ENCODE measurements around the gene PAK4. TPM values are rescaled to one million over a fixed set of nuclear protein-coding genes. Genes with fewer than 3 reads are reported as not detected.
A peak's percentile ranks its signal among the peaks of the same experiment; 100 is the strongest.

The PAK4 gene
- total RNA-seq, 2 experiments from 2014 or later: 9.8 to 11.5 TPM

- Mint-ChIP-seq H3K9me3 (no peaks in the 10 kb centered on the region), H3K27ac (no peak overlapping the region), H3K4me1 (ENCODE audit: low read depth) (peaks cover 5% of the 10 kb centered on the region), H3K4me3 (no peak overlapping the region), H3K27me3 (no peaks in the 10 kb centered on the region), H3K36me3 (ENCODE audit: low read depth) (no peaks in the 10 kb centered on the region)
- TF ChIP-seq CTCF (IDR thresholded peaks at IDR 0.05): no peak
- CTCF ChIA-PET: interaction anchor here (2.1 to 2.2 kb wide), 2 partner anchors 10 to 68 kb away, joined by 5 to 12 read pairs; no protein-coding TSS in a partner anchor
- POLR2A ChIA-PET: interaction anchor here (1.2 kb wide), 1 partner anchor 316 kb away, joined by 4 read pairs; the partner anchor contains the start of gene RPS16
- intact Hi-C loops (cut with micrococcal nuclease): loop anchor here (5.0 to 10.0 kb wide), 3 partner anchors 67 to 295 kb away; partner anchors contain the start of genes GMFG and PLEKHG2
- DNase-seq (no peak), ATAC-seq (no peak)
Observed at GRCh38 chr19:39119830-39120229, 5.8 kb upstream of the PAK4 start.

GRCh38 chr19:39122934-39123731 lies 2.5 kb upstream of the PAK4 start:
- intact Hi-C loops (cut with micrococcal nuclease): loop anchor here (5.0 to 10.0 kb wide), 3 partner anchors 64 to 292 kb away; partner anchors contain the start of genes GMFG and PLEKHG2
- H3K9me3 Mint-ChIP-seq: no peaks in the 10 kb centered on the region
- no peak for DNase-seq
- H3K4me1 Mint-ChIP-seq (ENCODE audit: low read depth): peaks cover 27% of the 10 kb centered on the region
- ChIA-PET POLR2A (no interaction called here), CTCF (interaction anchor here (0.7 to 2.0 kb wide), 14 partner anchors 10 to 285 kb away, joined by 3 to 14 read pairs (median 5); no protein-coding TSS in a partner anchor)
- no peak for TF ChIP-seq CTCF (IDR thresholded peaks at IDR 0.05)
- H3K36me3 Mint-ChIP-seq (ENCODE audit: low read depth): no peaks in the 10 kb centered on the region
- no peak overlapping the region for H3K4me3 Mint-ChIP-seq
- ATAC-seq: no peak
- H3K27ac Mint-ChIP-seq: no peak overlapping the region
- H3K27me3 Mint-ChIP-seq: no peaks in the 10 kb centered on the region

GRCh38 chr19:39124136-39124764 lies 1.3 kb upstream of the PAK4 start:
- POLR2A ChIA-PET: no interaction called here
- intact Hi-C loops (cut with micrococcal nuclease): loop anchor here (5.0 to 10.0 kb wide), 3 partner anchors 63 to 291 kb away; partner anchors contain the start of genes GMFG and PLEKHG2
- peaks cover 27% of the 10 kb centered on the region for H3K4me1 Mint-ChIP-seq (ENCODE audit: low read depth)

GRCh38 chr19:39125199-39125553 lies 410 bp upstream of the PAK4 start:
- TF ChIP-seq CTCF (IDR thresholded peaks at IDR 0.05): no peak
- ChIA-PET POLR2A (interaction anchor here (1.3 kb wide), 1 partner anchor 198 kb away, joined by 3 read pairs; no protein-coding TSS in a partner anchor), CTCF (interaction anchor here (0.6 to 1.0 kb wide), 2 partner anchors 14 to 73 kb away, joined by 3 to 4 read pairs; no protein-coding TSS in a partner anchor)
- intact Hi-C loops (cut with micrococcal nuclease): loop anchor here (10.0 kb wide), 2 partner anchors 210 to 290 kb away; partner anchors contain the start of genes GMFG and PLEKHG2
- Mint-ChIP-seq H3K4me3 (peak overlapping the region; percentile 92), H3K4me1 (ENCODE audit: low read depth) (peaks cover 27% of the 10 kb centered on the region), H3K36me3 (ENCODE audit: low read depth) (no peaks in the 10 kb centered on the region), H3K27me3 (no peaks in the 10 kb centered on the region), H3K27ac (peak overlapping the region; percentile 94), H3K9me3 (no peaks in the 10 kb centered on the region)
- ATAC-seq (no peak), DNase-seq (no peak)

More at GRCh38 chr19:39124136-39124764, 1.3 kb upstream of the PAK4 start:
- Mint-ChIP-seq H3K4me3 (peak overlapping the region; percentile 92), H3K9me3 (no peaks in the 10 kb centered on the region), H3K36me3 (ENCODE audit: low read depth) (no peaks in the 10 kb centered on the region), H3K27me3 (no peaks in the 10 kb centered on the region), H3K27ac (no peak overlapping the region)
- CTCF ChIA-PET: no interaction called here
- no peak for ATAC-seq
- no peak for DNase-seq
- no peak for TF ChIP-seq CTCF (IDR thresholded peaks at IDR 0.05)

Data from activated CD8-positive, alpha-beta T cell treated with anti-CD3 and anti-CD28 coated beads for 36 hours (primary cell).